WTC11 (cell line): ENCODE results near the gene PPAT.

Experiments
- ETV6 ChIP-seq: sonication (generic); formaldehyde crosslinking; IDR thresholded peaks from 2 replicates; pipeline ENCODE4 v1.8.1; 2022; ENCODE audit warnings: mild to moderate bottlenecking, missing genetic modification reagents
- TEAD1 ChIP-seq: sonication (generic); formaldehyde crosslinking; IDR thresholded peaks from 2 replicates; pipeline ENCODE4 v1.8.0; 2022; ENCODE audit warnings: mild to moderate bottlenecking, missing genetic modification reagents
- TF ChIP-seq, protein P1 (sequence below): fragments of 200-600 bp; IDR thresholded peaks from 2 replicates; pipeline ENCODE4 v1.8.0; 2022; ENCODE audit warnings: antibody characterized with exemption
- TF ChIP-seq, protein P2 (sequence below): sonication (generic); formaldehyde crosslinking; conservative IDR thresholded peaks from 2 replicates; pipeline ENCODE4 v1.8.1; 2023; ENCODE audit warnings: mild to moderate bottlenecking, low read depth, missing genetic modification reagents, moderate library complexity
- TF ChIP-seq, protein P3 (sequence below): sonication (generic); formaldehyde crosslinking; IDR thresholded peaks from 2 replicates; pipeline ENCODE4 v1.8.1; 2022; ENCODE audit warnings: low read depth, missing genetic modification reagents, borderline replicate concordance
- TF ChIP-seq, protein P4 (sequence below): sonication (generic); formaldehyde crosslinking; IDR thresholded peaks from 2 replicates; pipeline ENCODE4 v1.8.0; 2022; ENCODE audit warnings: mild to moderate bottlenecking, missing genetic modification reagents

DNA sequence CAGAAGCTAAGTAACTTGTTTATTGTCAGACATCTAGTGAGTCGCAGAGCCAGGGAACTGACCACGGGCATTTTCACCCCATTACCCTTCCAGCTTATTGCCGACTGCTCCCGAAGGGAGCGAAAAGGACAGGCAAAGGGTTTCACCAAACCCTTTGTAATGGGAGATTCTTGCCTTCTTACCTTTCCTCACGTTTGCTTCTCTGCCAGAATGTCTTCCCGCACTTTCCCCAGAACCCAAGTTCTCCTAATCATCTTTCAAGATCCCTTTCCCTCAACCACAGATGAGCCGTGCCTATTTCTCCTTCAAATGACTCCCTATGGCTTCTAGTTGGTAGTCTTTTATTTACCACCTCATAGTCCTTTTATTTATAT is 31.5 kb upstream of the PPAT start:
- TF ChIP-seq TEAD1 (CRISPR knock-in tag) (no peak), ETV6 (CRISPR knock-in tag) (no peak)
- TF ChIP-seq, protein P1, sequence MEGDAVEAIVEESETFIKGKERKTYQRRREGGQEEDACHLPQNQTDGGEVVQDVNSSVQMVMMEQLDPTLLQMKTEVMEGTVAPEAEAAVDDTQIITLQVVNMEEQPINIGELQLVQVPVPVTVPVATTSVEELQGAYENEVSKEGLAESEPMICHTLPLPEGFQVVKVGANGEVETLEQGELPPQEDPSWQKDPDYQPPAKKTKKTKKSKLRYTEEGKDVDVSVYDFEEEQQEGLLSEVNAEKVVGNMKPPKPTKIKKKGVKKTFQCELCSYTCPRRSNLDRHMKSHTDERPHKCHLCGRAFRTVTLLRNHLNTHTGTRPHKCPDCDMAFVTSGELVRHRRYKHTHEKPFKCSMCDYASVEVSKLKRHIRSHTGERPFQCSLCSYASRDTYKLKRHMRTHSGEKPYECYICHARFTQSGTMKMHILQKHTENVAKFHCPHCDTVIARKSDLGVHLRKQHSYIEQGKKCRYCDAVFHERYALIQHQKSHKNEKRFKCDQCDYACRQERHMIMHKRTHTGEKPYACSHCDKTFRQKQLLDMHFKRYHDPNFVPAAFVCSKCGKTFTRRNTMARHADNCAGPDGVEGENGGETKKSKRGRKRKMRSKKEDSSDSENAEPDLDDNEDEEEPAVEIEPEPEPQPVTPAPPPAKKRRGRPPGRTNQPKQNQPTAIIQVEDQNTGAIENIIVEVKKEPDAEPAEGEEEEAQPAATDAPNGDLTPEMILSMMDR: no peak
- TF ChIP-seq, protein P2, sequence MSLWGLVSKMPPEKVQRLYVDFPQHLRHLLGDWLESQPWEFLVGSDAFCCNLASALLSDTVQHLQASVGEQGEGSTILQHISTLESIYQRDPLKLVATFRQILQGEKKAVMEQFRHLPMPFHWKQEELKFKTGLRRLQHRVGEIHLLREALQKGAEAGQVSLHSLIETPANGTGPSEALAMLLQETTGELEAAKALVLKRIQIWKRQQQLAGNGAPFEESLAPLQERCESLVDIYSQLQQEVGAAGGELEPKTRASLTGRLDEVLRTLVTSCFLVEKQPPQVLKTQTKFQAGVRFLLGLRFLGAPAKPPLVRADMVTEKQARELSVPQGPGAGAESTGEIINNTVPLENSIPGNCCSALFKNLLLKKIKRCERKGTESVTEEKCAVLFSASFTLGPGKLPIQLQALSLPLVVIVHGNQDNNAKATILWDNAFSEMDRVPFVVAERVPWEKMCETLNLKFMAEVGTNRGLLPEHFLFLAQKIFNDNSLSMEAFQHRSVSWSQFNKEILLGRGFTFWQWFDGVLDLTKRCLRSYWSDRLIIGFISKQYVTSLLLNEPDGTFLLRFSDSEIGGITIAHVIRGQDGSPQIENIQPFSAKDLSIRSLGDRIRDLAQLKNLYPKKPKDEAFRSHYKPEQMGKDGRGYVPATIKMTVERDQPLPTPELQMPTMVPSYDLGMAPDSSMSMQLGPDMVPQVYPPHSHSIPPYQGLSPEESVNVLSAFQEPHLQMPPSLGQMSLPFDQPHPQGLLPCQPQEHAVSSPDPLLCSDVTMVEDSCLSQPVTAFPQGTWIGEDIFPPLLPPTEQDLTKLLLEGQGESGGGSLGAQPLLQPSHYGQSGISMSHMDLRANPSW (CRISPR knock-in tag): no peak
- TF ChIP-seq, protein P3, sequence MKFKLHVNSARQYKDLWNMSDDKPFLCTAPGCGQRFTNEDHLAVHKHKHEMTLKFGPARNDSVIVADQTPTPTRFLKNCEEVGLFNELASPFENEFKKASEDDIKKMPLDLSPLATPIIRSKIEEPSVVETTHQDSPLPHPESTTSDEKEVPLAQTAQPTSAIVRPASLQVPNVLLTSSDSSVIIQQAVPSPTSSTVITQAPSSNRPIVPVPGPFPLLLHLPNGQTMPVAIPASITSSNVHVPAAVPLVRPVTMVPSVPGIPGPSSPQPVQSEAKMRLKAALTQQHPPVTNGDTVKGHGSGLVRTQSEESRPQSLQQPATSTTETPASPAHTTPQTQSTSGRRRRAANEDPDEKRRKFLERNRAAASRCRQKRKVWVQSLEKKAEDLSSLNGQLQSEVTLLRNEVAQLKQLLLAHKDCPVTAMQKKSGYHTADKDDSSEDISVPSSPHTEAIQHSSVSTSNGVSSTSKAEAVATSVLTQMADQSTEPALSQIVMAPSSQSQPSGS: no peak
- TF ChIP-seq, protein P4, sequence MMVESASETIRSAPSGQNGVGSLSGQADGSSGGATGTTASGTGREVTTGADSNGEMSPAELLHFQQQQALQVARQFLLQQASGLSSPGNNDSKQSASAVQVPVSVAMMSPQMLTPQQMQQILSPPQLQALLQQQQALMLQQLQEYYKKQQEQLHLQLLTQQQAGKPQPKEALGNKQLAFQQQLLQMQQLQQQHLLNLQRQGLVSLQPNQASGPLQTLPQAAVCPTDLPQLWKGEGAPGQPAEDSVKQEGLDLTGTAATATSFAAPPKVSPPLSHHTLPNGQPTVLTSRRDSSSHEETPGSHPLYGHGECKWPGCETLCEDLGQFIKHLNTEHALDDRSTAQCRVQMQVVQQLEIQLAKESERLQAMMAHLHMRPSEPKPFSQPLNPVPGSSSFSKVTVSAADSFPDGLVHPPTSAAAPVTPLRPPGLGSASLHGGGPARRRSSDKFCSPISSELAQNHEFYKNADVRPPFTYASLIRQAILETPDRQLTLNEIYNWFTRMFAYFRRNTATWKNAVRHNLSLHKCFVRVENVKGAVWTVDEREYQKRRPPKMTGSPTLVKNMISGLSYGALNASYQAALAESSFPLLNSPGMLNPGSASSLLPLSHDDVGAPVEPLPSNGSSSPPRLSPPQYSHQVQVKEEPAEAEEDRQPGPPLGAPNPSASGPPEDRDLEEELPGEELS (CRISPR knock-in tag): no peak
